SW480 (cell line): ENCODE measurements around the gene ZNF100.
"Not testable (repeated sequence)": the region's sequence is repeated elsewhere in the genome, so short reads cannot be mapped to it uniquely, and the experiment has no call there.

Source experiments
- DNase-seq: peaks from one replicate; pipeline ENCODE4 v3.0.0-alpha.2; 2016; ENCODE audit warnings: low spot score

Gene ZNF100

GRCh38 chr19:21767065-21767800 is at the start of gene ZNF100:
ZNF100 (minus strand) TSS chr19:21767579; CDS start chr19:21767429, 150 bp downstream.
- DNase-seq = peak; percentile 61

- no peak for DNase-seq
These were observed 45.1 kb upstream of the ZNF100 start for GRCh38 chr19:21812448-21812847.

- not testable (repeated sequence) for DNase-seq
These were observed 41.1 kb upstream of the ZNF100 start for GRCh38 chr19:21808400-21809000.

- DNase-seq = no peak
These were observed 22.2 kb upstream of the ZNF100 start for GRCh38 chr19:21789466-21790085.

GRCh38 chr19:21786936-21787335 is 19.6 kb upstream of the ZNF100 start:
- no peak for DNase-seq

- DNase-seq = not testable (repeated sequence)
These were observed 8.4 kb upstream of the ZNF100 start for GRCh38 chr19:21775792-21776191.

- not testable (repeated sequence) for DNase-seq
These were observed 694 bp downstream of the ZNF100 start for GRCh38 chr19:21766705-21767064.

GRCh38 chr19:21765151-21765550 is 2.2 kb downstream of the ZNF100 start:
- no peak for DNase-seq

GRCh38 chr19:21761547-21761946 is 5.8 kb downstream of the ZNF100 start:
- DNase-seq = not testable (repeated sequence)

- no peak for DNase-seq
These were observed 9.1 kb downstream of the ZNF100 start for GRCh38 chr19:21758296-21758695.

- not testable (repeated sequence) for DNase-seq
These were observed 11.8 kb downstream of the ZNF100 start for GRCh38 chr19:21755555-21755954.

- DNase-seq = no peak
These were observed 16.0 kb downstream of the ZNF100 start for GRCh38 chr19:21751384-21751783.

- DNase-seq = no peak
These were observed 16.7 kb downstream of the ZNF100 start for GRCh38 chr19:21750586-21751128.

GRCh38 chr19:21749090-21749489 is 18.3 kb downstream of the ZNF100 start:
- DNase-seq = no peak

- DNase-seq = no peak
These were observed 19.3 kb downstream of the ZNF100 start for GRCh38 chr19:21748088-21748487.

- no peak for DNase-seq
These were observed 26.8 kb downstream of the ZNF100 start for GRCh38 chr19:21740559-21740958.

GRCh38 chr19:21726942-21727747 is 40.2 kb downstream of the ZNF100 start:
- DNase-seq = not testable (repeated sequence)

GRCh38 chr19:21713761-21714160 is 53.6 kb downstream of the ZNF100 start:
- no peak for DNase-seq

- no peak for DNase-seq
These were observed 57.9 kb downstream of the ZNF100 start for GRCh38 chr19:21709464-21709863.

- not testable (repeated sequence) for DNase-seq
These were observed 59.5 kb downstream of the ZNF100 start for GRCh38 chr19:21707878-21708277.

GRCh38 chr19:21707065-21707464 is 60.3 kb downstream of the ZNF100 start:
- no peak for DNase-seq

GRCh38 chr19:21705393-21705792 is 62.0 kb downstream of the ZNF100 start:
- no peak for DNase-seq
